IPS-18c (cell line): ENCODE measurements around the gene NUP153.
"Not testable (repeated sequence)": the region's sequence is repeated elsewhere in the genome, so short reads cannot be mapped to it uniquely, and the experiment has no call there.

Source experiments
- H3K4me3 ChIP-seq: 2 replicates; pipeline ENCODE4 v1.7.0; 2013; ENCODE audit warnings: low read depth, mild to moderate bottlenecking, low read length, moderate library complexity; ENCODE audit not compliant: insufficient read depth
- H3K9me3 ChIP-seq: one replicate; pipeline ENCODE4 v1.6.1; 2013; ENCODE audit warnings: mild to moderate bottlenecking, low read length, moderate library complexity; ENCODE audit not compliant: control insufficient read depth, insufficient read depth

The NUP153 gene

GRCh38 chr6:17596085-17596484 is 110.6 kb downstream of the NUP153 start:
- no peak overlapping the region for H3K4me3 ChIP-seq

GRCh38 chr6:17593246-17593645 is 113.5 kb downstream of the NUP153 start:
- no peak overlapping the region for H3K4me3 ChIP-seq
- H3K9me3 ChIP-seq, result no peaks in the 10 kb centered on the region

More at GRCh38 chr6:17596085-17596484, 110.6 kb downstream of the NUP153 start:
- H3K9me3 ChIP-seq, result no peaks in the 10 kb centered on the region

GRCh38 chr6:17591287-17591686 is 115.4 kb downstream of the NUP153 start:
- Histone ChIP-seq H3K9me3 (no peaks in the 10 kb centered on the region), H3K4me3 (no peak overlapping the region)

- H3K9me3 ChIP-seq, result no peaks in the 10 kb centered on the region
- no peak overlapping the region for H3K4me3 ChIP-seq
These were observed 117.2 kb downstream of the NUP153 start for GRCh38 chr6:17589406-17590096.

- Histone ChIP-seq H3K9me3 (no peaks in the 10 kb centered on the region), H3K4me3 (no peak overlapping the region)
These were observed 118.7 kb downstream of the NUP153 start for GRCh38 chr6:17588011-17588410.

- not testable (repeated sequence) for H3K9me3 ChIP-seq, H3K4me3 ChIP-seq
These were observed 120.1 kb downstream of the NUP153 start for GRCh38 chr6:17586623-17587022.

- Histone ChIP-seq H3K4me3 (no peak overlapping the region), H3K9me3 (no peaks in the 10 kb centered on the region)
These were observed 120.8 kb downstream of the NUP153 start for GRCh38 chr6:17585766-17586490.

- H3K4me3 ChIP-seq, result no peak overlapping the region
These were observed 122.4 kb downstream of the NUP153 start for GRCh38 chr6:17584241-17584803.

GRCh38 chr6:17583811-17584210 is 122.9 kb downstream of the NUP153 start:
- H3K4me3 ChIP-seq, result no peak overlapping the region
- no peaks in the 10 kb centered on the region for H3K9me3 ChIP-seq

More at GRCh38 chr6:17584241-17584803, 122.4 kb downstream of the NUP153 start:
- H3K9me3 ChIP-seq, result no peaks in the 10 kb centered on the region

- not testable (repeated sequence) for H3K4me3 ChIP-seq, H3K9me3 ChIP-seq
These were observed 125.4 kb downstream of the NUP153 start for GRCh38 chr6:17581282-17581681.

- Histone ChIP-seq H3K4me3 (peak overlapping the region; percentile 9; the same call in 1 of the 2 replicates), H3K9me3 (peaks cover 4% of the 10 kb centered on the region)
These were observed 126.1 kb downstream of the NUP153 start for GRCh38 chr6:17580518-17581048.

- peaks cover 4% of the 10 kb centered on the region for H3K9me3 ChIP-seq
These were observed 129.7 kb downstream of the NUP153 start for GRCh38 chr6:17577059-17577458.

GRCh38 chr6:17574866-17575560 is 131.7 kb downstream of the NUP153 start:
- no peak overlapping the region for H3K4me3 ChIP-seq
- H3K9me3 ChIP-seq, result peaks cover 7% of the 10 kb centered on the region

More at GRCh38 chr6:17577059-17577458, 129.7 kb downstream of the NUP153 start:
- H3K4me3 ChIP-seq, result no peak overlapping the region

- no peak overlapping the region for H3K4me3 ChIP-seq
- H3K9me3 ChIP-seq, result peaks cover 2% of the 10 kb centered on the region
These were observed 141.3 kb downstream of the NUP153 start for GRCh38 chr6:17565399-17565798.
